Endodermal cell (in vitro differentiated cells): Measurements from ENCODE around the gene DCTN3. TPM values are rescaled to one million over a fixed set of nuclear protein-coding genes. Genes with fewer than 3 reads are reported as not detected.
A peak's percentile ranks its signal among the peaks of the same experiment; 100 is the strongest.

ENCODE experiments used
- DNase-seq: peaks from one replicate; pipeline ENCODE4 v3.0.0-alpha.2; 2017
- H3K27ac ChIP-seq: 2 replicates; pipeline ENCODE4 v1.5.1; 2013; ENCODE audit warnings: mild to moderate bottlenecking, low read depth, low read length, moderate library complexity
- H3K27me3 ChIP-seq: 2 replicates; pipeline ENCODE4 v1.6.1; 2013; ENCODE audit warnings: mild to moderate bottlenecking, low read length, moderate library complexity; ENCODE audit not compliant: insufficient read depth, control insufficient read depth, poor library complexity, severe bottlenecking
- H3K36me3 ChIP-seq: 2 replicates; pipeline ENCODE4 v1.7.0; 2013; ENCODE audit warnings: mild to moderate bottlenecking, low read length, moderate library complexity; ENCODE audit not compliant: control insufficient read depth, insufficient read depth
- H3K4me1 ChIP-seq: one replicate; pipeline ENCODE4 v1.7.0; 2013; ENCODE audit warnings: low read length; ENCODE audit not compliant: control insufficient read depth, insufficient read depth
- H3K4me3 ChIP-seq: 2 replicates; pipeline ENCODE4 v1.5.1; 2013; ENCODE audit warnings: mild to moderate bottlenecking, low read length, moderate library complexity
- H3K9ac ChIP-seq: 2 replicates; pipeline ENCODE4 v1.6.1; 2013; ENCODE audit warnings: mild to moderate bottlenecking, low read length, moderate library complexity; ENCODE audit not compliant: poor library complexity, severe bottlenecking; ENCODE audit errors: extremely low read depth
- H3K9me3 ChIP-seq: 2 replicates; pipeline ENCODE4 v1.6.1; 2013; ENCODE audit warnings: mild to moderate bottlenecking, low read length, moderate library complexity; ENCODE audit not compliant: control insufficient read depth
- H3K27ac Mint-ChIP-seq: 2 replicates; pipeline ENCODE4 v1.8.0; 2020; ENCODE audit warnings: mixed read lengths
- H3K27me3 Mint-ChIP-seq: 2 replicates; pipeline ENCODE4 v1.8.0; 2021; ENCODE audit warnings: mild to moderate bottlenecking, mixed read lengths; ENCODE audit not compliant: insufficient read depth
- H3K36me3 Mint-ChIP-seq: 2 replicates; pipeline ENCODE4 v1.8.0; 2020; ENCODE audit warnings: low read depth, mixed read lengths
- H3K4me1 Mint-ChIP-seq: 2 replicates; pipeline ENCODE4 v1.8.0; 2020; ENCODE audit warnings: mixed read lengths
- H3K4me3 Mint-ChIP-seq: 2 replicates; pipeline ENCODE4 v1.8.0; 2020; ENCODE audit warnings: mild to moderate bottlenecking, moderate library complexity, mixed read lengths
- H3K9me3 Mint-ChIP-seq: 2 replicates; pipeline ENCODE4 v1.8.0; 2020; ENCODE audit warnings: mild to moderate bottlenecking, mixed read lengths
- CTCF ChIP-seq: fragments of 200-600 bp; sonication (generic); conservative IDR thresholded peaks from 2 replicates; pipeline ENCODE4 v1.5.0; 2021; ENCODE audit warnings: antibody characterized with exemption, mild to moderate bottlenecking
- WGBS, 2 experiments: methylation state at CpG; one replicate each; pipeline versions ENCODE4 v1.1.5 to v1.1.7; 2013; ENCODE audit warnings: missing lambda C conversion rate in 2 of 2, mixed read lengths in 1 of 2; ENCODE audit not compliant: insufficient coverage in 1 of 2, insufficient read length in 1 of 2; 5-methylcytosine and 5-hydroxymethylcytosine counted together
- total RNA-seq, 2 donors: library from RNA; stranded (reverse); fragmentation: NEBNext Ultra II Directional in 1 of 2; extraction: Animal tissue kit (Norgen Biotek cat#: 25700) in 1 of 2; gene quantifications; 2 replicates in 1 of 2; 3 replicates in 1 of 2; pipeline ENCODE4 v1.2.1, GENCODE V29; 2021

DCTN3 gene
- total RNA-seq, 2 donors from 2014 or later: 51.9 to 53.6 TPM

GRCh38 chr9:34591917-34592866 is 28.1 kb downstream of the DCTN3 start:
- no peak for DNase-seq
- peak; percentile 13 for TF ChIP-seq CTCF
- Mint-ChIP-seq H3K9me3 (no peaks in the 10 kb centered on the region), H3K4me3 (no peak overlapping the region), H3K36me3 (no peaks in the 10 kb centered on the region), H3K27me3 (peaks cover 83% of the 10 kb centered on the region), H3K27ac (no peak overlapping the region), H3K4me1 (peaks cover 15% of the 10 kb centered on the region)
- Histone ChIP-seq H3K27ac (no peak overlapping the region), H3K4me1 (peaks cover 7% of the 10 kb centered on the region), H3K27me3 (peaks cover 80% of the 10 kb centered on the region), H3K36me3 (no peaks in the 10 kb centered on the region), H3K9ac (no peak overlapping the region), H3K9me3 (no peaks in the 10 kb centered on the region), H3K4me3 (no peak overlapping the region)
- WGBS, 2 experiments: 40 to 49% methylated on average over 4 to 16 of the region's 16 CpGs

GRCh38 chr9:34591248-34591916 is 28.9 kb downstream of the DCTN3 start:
- 3 to 8% methylated on average over 17 to 60 of the region's 60 CpGs for WGBS, 2 experiments
- Histone ChIP-seq H3K27ac (no peak overlapping the region), H3K4me3 (peak overlapping the region; percentile 64), H3K9me3 (no peaks in the 10 kb centered on the region), H3K36me3 (no peaks in the 10 kb centered on the region), H3K9ac (no peak overlapping the region), H3K4me1 (peaks cover 7% of the 10 kb centered on the region), H3K27me3 (peaks cover 83% of the 10 kb centered on the region)
- TF ChIP-seq CTCF: peak; percentile 97
- H3K27ac Mint-ChIP-seq: no peak overlapping the region
- peak; percentile 97 for DNase-seq
- H3K9me3 Mint-ChIP-seq: no peaks in the 10 kb centered on the region
- no peak overlapping the region for H3K4me3 Mint-ChIP-seq
- no peaks in the 10 kb centered on the region for H3K36me3 Mint-ChIP-seq
- H3K27me3 Mint-ChIP-seq: peaks cover 87% of the 10 kb centered on the region
- peaks cover 19% of the 10 kb centered on the region for H3K4me1 Mint-ChIP-seq

- peaks cover 90% of the 10 kb centered on the region for H3K27me3 Mint-ChIP-seq
- H3K9me3 ChIP-seq: no peaks in the 10 kb centered on the region
- DNase-seq: peak; percentile 80
- H3K4me3 Mint-ChIP-seq: peak overlapping the region; percentile 62
- H3K27ac ChIP-seq: no peak overlapping the region
- 9 to 18% methylated on average over 7 to 40 of the region's 40 CpGs for WGBS, 2 experiments
- H3K36me3 Mint-ChIP-seq: no peaks in the 10 kb centered on the region
- TF ChIP-seq CTCF: no peak
- peak overlapping the region; percentile 64 for H3K4me3 ChIP-seq
- peaks cover 90% of the 10 kb centered on the region for H3K27me3 ChIP-seq
- no peak overlapping the region for H3K27ac Mint-ChIP-seq
- H3K9me3 Mint-ChIP-seq: no peaks in the 10 kb centered on the region
- peaks cover 27% of the 10 kb centered on the region for H3K4me1 Mint-ChIP-seq
- H3K36me3 ChIP-seq: no peaks in the 10 kb centered on the region
- H3K4me1 ChIP-seq: peaks cover 7% of the 10 kb centered on the region
- H3K9ac ChIP-seq: no peak overlapping the region
Measured at GRCh38 chr9:34590381-34591247, 29.7 kb downstream of the DCTN3 start.
